Left lung (tissue), 10 donors: ENCODE measurements around the gene CDC42EP2. TPM values are rescaled to one million over a fixed set of nuclear protein-coding genes. Genes with fewer than 3 reads are reported as not detected.

Source experiments
- ATAC-seq: fragments of 200-7000 bp; cut with Tn5 transposase; one replicate; pipeline ENCODE4 v1.9.1; 2020; ENCODE audit warnings: moderate library complexity
- DNase-seq, 4 donors: peaks; one replicate each; pipeline ENCODE4 v3.0.0-alpha.2; 2013 to 2020
- H3K27ac ChIP-seq, 2 donors: fragments of 200-600 bp; sonication (generic) in 1 of 2; one replicate each; pipeline versions ENCODE4 v1.5.0 to v1.8.0; 2020 to 2021
- H3K27me3 ChIP-seq, 2 donors: fragments of 200-600 bp; sonication (generic) in 1 of 2; one replicate each; pipeline versions ENCODE4 v1.5.0 to v1.8.0; 2020 to 2021
- H3K36me3 ChIP-seq, 2 donors: fragments of 200-600 bp; sonication (generic) in 1 of 2; one replicate each; pipeline versions ENCODE4 v1.5.0 to v1.8.0; 2020 to 2021
- H3K4me1 ChIP-seq, 2 donors: fragments of 200-600 bp; one replicate each; pipeline ENCODE4 v1.8.0; 2021
- H3K4me3 ChIP-seq, 2 donors: fragments of 200-600 bp; sonication (generic) in 1 of 2; one replicate each; pipeline versions ENCODE4 v1.5.0 to v1.8.0; 2020 to 2021; ENCODE audit warnings: mild to moderate bottlenecking in 1 of 2
- H3K9me3 ChIP-seq, 2 donors: fragments of 200-600 bp; sonication (generic) in 1 of 2; one replicate each; pipeline versions ENCODE4 v1.5.0 to v1.8.0; 2020 to 2021
- CTCF ChIP-seq, 2 donors: fragments of 200-600 bp; sonication (generic) in 1 of 2; IDR thresholded peaks; one replicate each; pipeline versions ENCODE4 v1.5.0 to v1.8.0; 2021; ENCODE audit warnings: antibody characterized with exemption in 2 of 2
- intact Hi-C, 2 donors: fragments of 100-400 bp; cut with DNase I; formaldehyde crosslinking; loops; one replicate each; pipeline versions ENCODE4 v1.11.2 to v1.14.2; 2022
- polyA plus RNA-seq, 6 donors: library from polyadenylated mRNA; unstranded; fragments of 120-200 nt; gene quantifications; one replicate each; pipeline ENCODE4 v1.2.1, GENCODE V29; 2013; ENCODE audit not compliant: insufficient read length in 6 of 6
- total RNA-seq, 2 donors: library from RNA; stranded (reverse); fragmentation: NEBNext Ultra II Directional; extraction: Animal tissue kit (Norgen Biotek cat#: 25700); gene quantifications; one replicate each; pipeline ENCODE4 v1.2.1, GENCODE V29; 2021
- donor health status: DM: no; HTN: yes; CAD: no.
- donor health status: DM: no; HTN: no; CAD: no.

CDC42EP2 gene
- total and polyA plus RNA-seq, 8 donors: 4.6 to 18.5 (median 9.2) TPM

- Histone ChIP-seq H3K9me3 (no peaks in the 10 kb centered on the region), H3K4me3 (no peak overlapping the region), H3K36me3 (no peaks in the 10 kb centered on the region), H3K4me1 (peaks cover 16 to 54% of the 10 kb centered on the region in 2 donors), H3K27ac (peak overlapping the region in 1 of 2 donors; percentile 80), H3K27me3 (no peaks in the 10 kb centered on the region)
- no peak for TF ChIP-seq CTCF (IDR thresholded peaks at IDR 0.05)
- intact Hi-C loops: no loop called here
- ATAC-seq: no peak
- peak in 1 of 4 donors; percentile 5 for DNase-seq
These were observed 7.1 kb upstream of the CDC42EP2 start for GRCh38 chr11:65307298-65308229.

GRCh38 chr11:65308281-65308891, 6.3 kb upstream of the CDC42EP2 start:
- Histone ChIP-seq H3K4me1 (peaks cover 16 to 62% of the 10 kb centered on the region in 2 donors), H3K27ac (peak overlapping the region; percentile 33 to 80), H3K27me3 (no peaks in the 10 kb centered on the region), H3K36me3 (no peaks in the 10 kb centered on the region), H3K4me3 (no peak overlapping the region), H3K9me3 (no peaks in the 10 kb centered on the region)
- no peak for TF ChIP-seq CTCF (IDR thresholded peaks at IDR 0.05)
- DNase-seq (peak in 2 of 4 donors; percentile 71 to 87), ATAC-seq (peak; percentile 59)
- intact Hi-C loops: no loop called here

GRCh38 chr11:65309006-65309405, 5.7 kb upstream of the CDC42EP2 start:
- intact Hi-C loops: no loop called here
- Histone ChIP-seq H3K27ac (peak overlapping the region; percentile 33 to 80), H3K36me3 (no peaks in the 10 kb centered on the region), H3K27me3 (peaks cover 0 to 6% of the 10 kb centered on the region in 2 donors), H3K4me3 (no peak overlapping the region), H3K9me3 (no peaks in the 10 kb centered on the region), H3K4me1 (peaks cover 19 to 69% of the 10 kb centered on the region in 2 donors)
- DNase-seq (peak in 1 of 4 donors; percentile 28), ATAC-seq (no peak)
- TF ChIP-seq CTCF (IDR thresholded peaks at IDR 0.05): no peak

GRCh38 chr11:65310215-65310614, 4.5 kb upstream of the CDC42EP2 start:
- ATAC-seq (no peak), DNase-seq (peak in 1 of 4 donors; percentile 80)
- Histone ChIP-seq H3K27me3 (peaks cover 0 to 9% of the 10 kb centered on the region in 2 donors), H3K27ac (peak overlapping the region in 1 of 2 donors; percentile 60), H3K4me3 (no peak overlapping the region), H3K4me1 (peaks cover 19 to 75% of the 10 kb centered on the region in 2 donors), H3K36me3 (no peaks in the 10 kb centered on the region), H3K9me3 (no peaks in the 10 kb centered on the region)
- TF ChIP-seq CTCF (IDR thresholded peaks at IDR 0.05): no peak
- intact Hi-C loops: no loop called here

GRCh38 chr11:65310736-65311135, 3.9 kb upstream of the CDC42EP2 start:
- DNase-seq (peak in 1 of 4 donors; percentile 27), ATAC-seq (no peak)
- Histone ChIP-seq H3K27me3 (peaks cover 0 to 9% of the 10 kb centered on the region in 2 donors), H3K4me3 (no peak overlapping the region), H3K36me3 (no peaks in the 10 kb centered on the region), H3K9me3 (no peaks in the 10 kb centered on the region), H3K27ac (peak overlapping the region in 1 of 2 donors; percentile 60), H3K4me1 (peaks cover 20 to 80% of the 10 kb centered on the region in 2 donors)
- TF ChIP-seq CTCF (IDR thresholded peaks at IDR 0.05): no peak
- intact Hi-C loops: no loop called here
